Measurements from ENCODE around the gene SDR42E1. TPM values are rescaled to one million over a fixed set of nuclear protein-coding genes. Genes with fewer than 3 reads are reported as not detected.

The SDR42E1 gene
- polyA plus RNA-seq, 2 of the 4 experiments (the other 2 are of a cell fraction), result 1.7 to 5.2 TPM

DNA sequence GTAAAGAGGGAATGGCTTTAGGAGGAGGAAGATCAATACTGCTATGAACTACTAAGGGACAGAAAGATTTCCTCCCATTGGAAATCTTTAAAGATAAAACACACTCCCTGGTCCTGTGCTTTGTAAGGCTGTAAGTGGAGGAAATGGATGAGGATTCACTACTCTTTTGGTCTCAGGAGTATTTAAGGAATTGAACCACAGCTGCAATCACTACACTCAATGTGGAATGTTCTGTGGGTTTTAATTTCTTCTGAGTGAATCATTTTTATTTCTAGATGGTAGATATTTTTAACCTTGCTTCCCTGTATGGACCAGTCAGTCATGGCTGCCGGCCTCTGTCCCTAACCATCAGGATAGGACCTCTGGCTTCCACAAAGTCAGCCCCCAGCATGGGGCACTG lies 65.6 kb downstream of the SDR42E1 start:
- Histone ChIP-seq H3K4me2 (no peak overlapping the region), H3K4me3 (no peak overlapping the region), H3K4me1 (peaks cover 6% of the 10 kb centered on the region; the same call in 2 of the 3 replicates), H3K9me3 (no peaks in the 10 kb centered on the region), H3K27ac (no peak overlapping the region)
- 67% methylated on average over 1 of the region's 1 CpG for WGBS (ENCODE audit: missing lambda C conversion rate)
- ATAC-seq (no peak), DNase-seq (ENCODE audit: low read depth in 1 of 2, low spot score in 1 of 2) (no peak), FAIRE-seq (no peak)
- TF ChIP-seq NPAS2 (CRISPR knock-in tag; IDR thresholded peaks at IDR 0.05; ENCODE audit: borderline replicate concordance), result no peak
- no peak for TF ChIP-seq ZNF302 (CRISPR knock-in tag; IDR thresholded peaks at IDR 0.05)
- TF ChIP-seq ZSCAN20 (CRISPR knock-in tag; IDR thresholded peaks at IDR 0.05), result no peak
- no peak for TF ChIP-seq MAFK (IDR thresholded peaks at IDR 0.05; ENCODE audit: partially characterized antibody)
- no peak for TF ChIP-seq JUNB (IDR thresholded peaks at IDR 0.05)
- TF ChIP-seq, protein P1, sequence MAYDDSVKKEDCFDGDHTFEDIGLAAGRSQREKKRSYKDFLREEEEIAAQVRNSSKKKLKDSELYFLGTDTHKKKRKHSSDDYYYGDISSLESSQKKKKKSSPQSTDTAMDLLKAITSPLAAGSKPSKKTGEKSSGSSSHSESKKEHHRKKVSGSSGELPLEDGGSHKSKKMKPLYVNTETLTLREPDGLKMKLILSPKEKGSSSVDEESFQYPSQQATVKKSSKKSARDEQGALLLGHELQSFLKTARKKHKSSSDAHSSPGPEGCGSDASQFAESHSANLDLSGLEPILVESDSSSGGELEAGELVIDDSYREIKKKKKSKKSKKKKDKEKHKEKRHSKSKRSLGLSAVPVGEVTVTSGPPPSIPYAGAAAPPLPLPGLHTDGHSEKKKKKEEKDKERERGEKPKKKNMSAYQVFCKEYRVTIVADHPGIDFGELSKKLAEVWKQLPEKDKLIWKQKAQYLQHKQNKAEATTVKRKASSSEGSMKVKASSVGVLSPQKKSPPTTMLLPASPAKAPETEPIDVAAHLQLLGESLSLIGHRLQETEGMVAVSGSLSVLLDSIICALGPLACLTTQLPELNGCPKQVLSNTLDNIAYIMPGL (CRISPR knock-in tag; IDR thresholded peaks at IDR 0.05; ENCODE audit: borderline replicate concordance), result no peak
- no peak for TF ChIP-seq RARB (CRISPR knock-in tag; IDR thresholded peaks at IDR 0.05)
- no peak for TF ChIP-seq CHD4 (IDR thresholded peaks at IDR 0.05; ENCODE audit: borderline replicate concordance)
- ChIA-PET POLR2A (no interaction called here), CTCF (no interaction called here)

DNA sequence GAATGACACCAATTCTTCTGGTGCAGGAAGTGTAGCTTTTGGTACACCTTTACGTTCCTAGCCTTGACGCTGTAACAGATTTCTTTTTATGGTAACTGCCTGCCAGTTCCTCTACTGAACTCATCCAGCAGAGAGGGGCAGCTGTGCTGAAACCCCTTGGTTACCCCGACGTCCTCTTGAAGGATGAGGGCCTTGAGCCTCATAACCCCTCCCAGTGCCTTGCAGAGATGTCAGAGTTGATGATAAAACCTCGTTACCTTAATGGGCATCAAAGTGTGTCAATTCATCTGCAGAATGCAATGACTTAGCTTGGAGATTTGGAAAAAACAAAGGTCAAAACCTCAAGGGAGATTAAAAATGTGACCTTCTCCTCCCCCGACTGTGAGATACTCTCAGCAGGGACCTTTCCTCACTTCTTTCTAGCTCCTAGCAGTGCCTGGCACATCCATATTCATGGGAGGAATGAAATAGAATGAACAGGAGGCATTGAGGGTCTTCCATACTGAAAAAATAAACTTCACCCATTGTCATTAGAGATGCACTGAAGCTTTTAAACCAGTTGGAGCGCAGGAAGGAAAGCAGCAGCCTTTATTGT lies 69.2 kb downstream of the SDR42E1 start:
- Histone ChIP-seq H3K4me3 (no peak overlapping the region), H3K9me3 (no peaks in the 10 kb centered on the region), H3K4me2 (no peak overlapping the region), H3K4me1 (peaks cover 6% of the 10 kb centered on the region; the same call in 2 of the 3 replicates), H3K27ac (no peak overlapping the region)
- no peak for TF ChIP-seq JUN (IDR thresholded peaks at IDR 0.05)
- TF ChIP-seq TP53 (CRISPR knock-in tag; IDR thresholded peaks at IDR 0.05), result no peak
- no peak for TF ChIP-seq NR3C1 (IDR thresholded peaks at IDR 0.05)
- 84% methylated on average over 7 of the region's 7 CpGs for WGBS (ENCODE audit: missing lambda C conversion rate)
- CTCF ChIA-PET, result interaction anchor here (0.5 to 6.8 kb wide), 7 partner anchors 13 to 747 kb away, joined by 3 to 94 read pairs (median 12); no protein-coding TSS in a partner anchor
- DNase-seq (ENCODE audit: low read depth in 1 of 2, low spot score in 1 of 2), result no peak
- FAIRE-seq, result no peak
- POLR2A ChIA-PET, result no interaction called here
- no peak for ATAC-seq

GRCh38 chr16:81940781-81941560 lies 70.3 kb downstream of the SDR42E1 start:
- Histone ChIP-seq H3K27ac (no peak overlapping the region), H3K4me3 (no peak overlapping the region), H3K9me3 (no peaks in the 10 kb centered on the region), H3K4me1 (peaks cover 6% of the 10 kb centered on the region; the same call in 2 of the 3 replicates), H3K4me2 (peak overlapping the region; percentile 34; the same call in 2 of the 3 replicates)
- ChIA-PET CTCF (interaction anchor here (0.6 to 6.8 kb wide), 36 partner anchors 8 to 1195 kb away, joined by 3 to 94 read pairs (median 4); no protein-coding TSS in a partner anchor), POLR2A (no interaction called here)
- DNase-seq (ENCODE audit: low read depth in 1 of 2, low spot score in 1 of 2) (peak; percentile 57 to 73), FAIRE-seq (peak; percentile 96), ATAC-seq (peak; percentile 72 to 86)
- WGBS (ENCODE audit: missing lambda C conversion rate), result 38% methylated on average over 3 of the region's 3 CpGs
- no peak for TF ChIP-seq HOXB13 (CRISPR knock-in tag; IDR thresholded peaks at IDR 0.05; ENCODE audit: low read depth)
- TF ChIP-seq, protein P1 (CRISPR knock-in tag; IDR thresholded peaks at IDR 0.05; ENCODE audit: borderline replicate concordance), result no peak
- TF ChIP-seq CEBPB (IDR thresholded peaks at IDR 0.05), result no peak
- TF ChIP-seq TP53 (CRISPR knock-in tag; IDR thresholded peaks at IDR 0.05), result no peak
- peak; percentile 78 to 80 for TF ChIP-seq RAD21 (conservative IDR thresholded peaks at IDR 0.05 in 1 of 2, IDR thresholded peaks at IDR 0.05 in 1 of 2)
- no peak for TF ChIP-seq HES2 (IDR thresholded peaks at IDR 0.05)
- no peak for TF ChIP-seq POLR2A (IDR thresholded peaks at IDR 0.05; ENCODE audit: low read length)
- TF ChIP-seq PHF8 (IDR thresholded peaks at IDR 0.05; ENCODE audit: borderline replicate concordance, low read depth), result no peak
- TF ChIP-seq, protein P2, sequence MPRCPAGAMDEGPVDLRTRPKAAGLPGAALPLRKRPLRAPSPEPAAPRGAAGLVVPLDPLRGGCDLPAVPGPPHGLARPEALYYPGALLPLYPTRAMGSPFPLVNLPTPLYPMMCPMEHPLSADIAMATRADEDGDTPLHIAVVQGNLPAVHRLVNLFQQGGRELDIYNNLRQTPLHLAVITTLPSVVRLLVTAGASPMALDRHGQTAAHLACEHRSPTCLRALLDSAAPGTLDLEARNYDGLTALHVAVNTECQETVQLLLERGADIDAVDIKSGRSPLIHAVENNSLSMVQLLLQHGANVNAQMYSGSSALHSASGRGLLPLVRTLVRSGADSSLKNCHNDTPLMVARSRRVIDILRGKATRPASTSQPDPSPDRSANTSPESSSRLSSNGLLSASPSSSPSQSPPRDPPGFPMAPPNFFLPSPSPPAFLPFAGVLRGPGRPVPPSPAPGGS (IDR thresholded peaks at IDR 0.05), result no peak
- TF ChIP-seq HDAC2 (IDR thresholded peaks at IDR 0.05), result no peak
- TF ChIP-seq HOXB5 (CRISPR knock-in tag; IDR thresholded peaks at IDR 0.05), result no peak
- no peak for TF ChIP-seq MYC (IDR thresholded peaks at IDR 0.05; ENCODE audit: borderline replicate concordance, low read length)
- TF ChIP-seq ZSCAN20 (CRISPR knock-in tag; IDR thresholded peaks at IDR 0.05), result no peak
- TF ChIP-seq CTCF (IDR thresholded peaks at IDR 0.05), result peak; percentile 72
- no peak for TF ChIP-seq FOSL2 (IDR thresholded peaks at IDR 0.05)
- peak; percentile 40; the same call in 1 of the 2 replicates for TF ChIP-seq FOSL2 (CRISPR knock-in tag; IDR thresholded peaks at IDR 0.05)
